ENCODE results near the gene SSMEM1.

- TF ChIP-seq, protein P1, sequence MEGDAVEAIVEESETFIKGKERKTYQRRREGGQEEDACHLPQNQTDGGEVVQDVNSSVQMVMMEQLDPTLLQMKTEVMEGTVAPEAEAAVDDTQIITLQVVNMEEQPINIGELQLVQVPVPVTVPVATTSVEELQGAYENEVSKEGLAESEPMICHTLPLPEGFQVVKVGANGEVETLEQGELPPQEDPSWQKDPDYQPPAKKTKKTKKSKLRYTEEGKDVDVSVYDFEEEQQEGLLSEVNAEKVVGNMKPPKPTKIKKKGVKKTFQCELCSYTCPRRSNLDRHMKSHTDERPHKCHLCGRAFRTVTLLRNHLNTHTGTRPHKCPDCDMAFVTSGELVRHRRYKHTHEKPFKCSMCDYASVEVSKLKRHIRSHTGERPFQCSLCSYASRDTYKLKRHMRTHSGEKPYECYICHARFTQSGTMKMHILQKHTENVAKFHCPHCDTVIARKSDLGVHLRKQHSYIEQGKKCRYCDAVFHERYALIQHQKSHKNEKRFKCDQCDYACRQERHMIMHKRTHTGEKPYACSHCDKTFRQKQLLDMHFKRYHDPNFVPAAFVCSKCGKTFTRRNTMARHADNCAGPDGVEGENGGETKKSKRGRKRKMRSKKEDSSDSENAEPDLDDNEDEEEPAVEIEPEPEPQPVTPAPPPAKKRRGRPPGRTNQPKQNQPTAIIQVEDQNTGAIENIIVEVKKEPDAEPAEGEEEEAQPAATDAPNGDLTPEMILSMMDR (conservative IDR thresholded peaks at IDR 0.05; ENCODE audit: low read length) = no peak
- TF ChIP-seq EZH2phosphoT487 (IDR thresholded peaks at IDR 0.05; ENCODE audit: borderline replicate concordance, low read depth, low read length) = no peak
These were observed 50.9 kb downstream of the SSMEM1 start for GRCh38 chr7:130258494-130259078.
